Lower leg skin (tissue), 4 donors: Measurements from ENCODE around the gene MTMR10. TPM values are rescaled to one million over a fixed set of nuclear protein-coding genes. Genes with fewer than 3 reads are reported as not detected.

ENCODE experiments used
- DNase-seq, 2 donors: peaks; one replicate each; pipeline ENCODE4 v3.0.0-alpha.2; 2019; ENCODE audit warnings: low spot score in 2 of 2
- H3K4me3 ChIP-seq: fragments of 200-600 bp; sonication (generic); 2 replicates; pipeline ENCODE4 v1.5.1; 2017; ENCODE audit warnings: mild to moderate bottlenecking, low read depth; ENCODE audit not compliant: poor library complexity, severe bottlenecking
- CTCF ChIP-seq, 3 donors: fragments of 450-650 bp; IDR thresholded peaks; one replicate each; pipeline ENCODE4 v1.5.1; 2016; ENCODE audit warnings: antibody characterized with exemption in 3 of 3, mild to moderate bottlenecking in 3 of 3, moderate library complexity in 2 of 3
- POLR2A ChIP-seq, 2 donors: fragments of 450-650 bp; IDR thresholded peaks; one replicate each; pipeline ENCODE4 v1.6.1; 2016 to 2017; ENCODE audit warnings: antibody characterized with exemption in 2 of 2, mild to moderate bottlenecking in 1 of 2, moderate library complexity in 1 of 2
- WGBS, 2 donors: methylation state at CpG; one replicate each; pipeline ENCODE4 v1.1.5; 2018; 5-methylcytosine and 5-hydroxymethylcytosine counted together
- intact Hi-C: fragments of 100-400 bp; cut with DNase I; formaldehyde crosslinking; loops from one replicate; pipeline ENCODE4 v1.15.0; 2023; ENCODE audit warnings: low total_unique reads
- total RNA-seq, 4 donors: library from RNA; depleted of rRNA; stranded (reverse); fragments of >200 nt; gene quantifications; one replicate each; pipeline ENCODE4 v1.1.0, GENCODE V29; 2016

MTMR10 gene
- total RNA-seq, 4 donors from 2014 or later: 22.5 to 34.7 (median 31.2) TPM

GRCh38 chr15:31035610-31036009 lies 44.2 kb upstream of the MTMR10 start:
- 81 to 86% methylated on average over 7 of the region's 7 CpGs for WGBS, 2 donors

GRCh38 chr15:31034152-31034551 lies 42.7 kb upstream of the MTMR10 start:
- no peak overlapping the region for H3K4me3 ChIP-seq
- 46 to 48% methylated on average over 4 of the region's 4 CpGs for WGBS, 2 donors
- no peak for DNase-seq
- intact Hi-C loops: no loop called here
- TF ChIP-seq CTCF (IDR thresholded peaks at IDR 0.05) (no peak), POLR2A (IDR thresholded peaks at IDR 0.05) (no peak)

More at GRCh38 chr15:31035610-31036009, 44.2 kb upstream of the MTMR10 start:
- no peak for DNase-seq
- no peak overlapping the region for H3K4me3 ChIP-seq
- intact Hi-C loops: no loop called here
- no peak for TF ChIP-seq POLR2A (IDR thresholded peaks at IDR 0.05)
- TF ChIP-seq CTCF (IDR thresholded peaks at IDR 0.05): no peak

- TF ChIP-seq POLR2A (IDR thresholded peaks at IDR 0.05): no peak
- no peak for TF ChIP-seq CTCF (IDR thresholded peaks at IDR 0.05)
- intact Hi-C loops: no loop called here
- H3K4me3 ChIP-seq: no peak overlapping the region
- 17 to 19% methylated on average over 5 of the region's 5 CpGs for WGBS, 2 donors
- no peak for DNase-seq
Observed at GRCh38 chr15:31032961-31033371, 41.5 kb upstream of the MTMR10 start.

GRCh38 chr15:31031471-31032067 lies 40.1 kb upstream of the MTMR10 start:
- TF ChIP-seq POLR2A (IDR thresholded peaks at IDR 0.05): no peak
- no peak overlapping the region for H3K4me3 ChIP-seq
- intact Hi-C loops: no loop called here
- 89 to 90% methylated on average over 3 of the region's 3 CpGs for WGBS, 2 donors
- DNase-seq: no peak

GRCh38 chr15:31027910-31028578 lies 36.6 kb upstream of the MTMR10 start:
- WGBS, 2 donors: 73 to 81% methylated on average over 8 of the region's 8 CpGs
- no peak overlapping the region for H3K4me3 ChIP-seq
- no peak for DNase-seq
- intact Hi-C loops: no loop called here
- no peak for TF ChIP-seq CTCF (IDR thresholded peaks at IDR 0.05)
- no peak for TF ChIP-seq POLR2A (IDR thresholded peaks at IDR 0.05)

- 95 to 96% methylated on average over 25 of the region's 25 CpGs for WGBS, 2 donors
- intact Hi-C loops: no loop called here
- TF ChIP-seq CTCF (IDR thresholded peaks at IDR 0.05): no peak
- TF ChIP-seq POLR2A (IDR thresholded peaks at IDR 0.05): no peak
- H3K4me3 ChIP-seq: no peak overlapping the region
- no peak for DNase-seq
Observed at GRCh38 chr15:31025996-31026395, 34.6 kb upstream of the MTMR10 start.
